GM12875 (cell line): ENCODE measurements around the gene FAN1.

Source experiments
- H3K4me3 ChIP-seq: one replicate; pipeline ENCODE4 v1.5.1; 2011; ENCODE audit warnings: low read depth, low read length, control low read depth
- TF ChIP-seq, protein P1 (sequence below): IDR thresholded peaks from 2 replicates; pipeline ENCODE4 v1.5.1; 2011; ENCODE audit warnings: low read depth, mild to moderate bottlenecking, control low read depth, inconsistent platforms, low read length, moderate library complexity, borderline replicate concordance; ENCODE audit not compliant: insufficient read depth

The FAN1 gene

DNA sequence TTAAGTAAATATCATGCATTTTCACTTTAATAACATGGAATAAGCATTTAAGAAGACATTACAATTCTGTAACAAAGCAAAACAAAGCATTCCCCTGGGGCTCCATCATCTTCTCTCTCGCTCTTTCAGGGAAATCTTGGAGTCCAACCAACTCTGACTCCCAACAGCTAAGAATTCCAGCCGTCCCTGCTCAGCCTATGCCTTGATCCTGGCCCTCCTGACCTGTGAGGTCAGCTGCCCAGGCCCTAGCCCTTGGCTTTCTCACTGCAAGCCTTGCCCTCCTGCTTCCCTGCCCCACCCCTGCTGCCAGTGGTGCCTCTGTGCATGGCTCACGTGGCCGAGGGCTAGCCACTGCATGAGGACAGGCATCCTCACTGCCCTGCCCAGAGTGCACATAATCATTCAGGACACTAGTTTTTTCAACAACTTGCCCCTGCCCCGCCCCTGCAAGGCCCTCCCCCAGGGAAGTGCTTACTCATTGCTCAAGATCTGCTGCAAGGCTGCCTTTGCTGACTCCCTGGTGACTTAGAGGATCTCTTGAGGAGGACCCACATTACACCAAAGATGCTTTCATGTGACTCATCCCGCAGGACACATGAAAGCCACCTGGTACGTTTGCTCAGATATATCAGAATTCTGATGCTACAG is 50.1 kb downstream of the FAN1 start:
- TF ChIP-seq, protein P1, sequence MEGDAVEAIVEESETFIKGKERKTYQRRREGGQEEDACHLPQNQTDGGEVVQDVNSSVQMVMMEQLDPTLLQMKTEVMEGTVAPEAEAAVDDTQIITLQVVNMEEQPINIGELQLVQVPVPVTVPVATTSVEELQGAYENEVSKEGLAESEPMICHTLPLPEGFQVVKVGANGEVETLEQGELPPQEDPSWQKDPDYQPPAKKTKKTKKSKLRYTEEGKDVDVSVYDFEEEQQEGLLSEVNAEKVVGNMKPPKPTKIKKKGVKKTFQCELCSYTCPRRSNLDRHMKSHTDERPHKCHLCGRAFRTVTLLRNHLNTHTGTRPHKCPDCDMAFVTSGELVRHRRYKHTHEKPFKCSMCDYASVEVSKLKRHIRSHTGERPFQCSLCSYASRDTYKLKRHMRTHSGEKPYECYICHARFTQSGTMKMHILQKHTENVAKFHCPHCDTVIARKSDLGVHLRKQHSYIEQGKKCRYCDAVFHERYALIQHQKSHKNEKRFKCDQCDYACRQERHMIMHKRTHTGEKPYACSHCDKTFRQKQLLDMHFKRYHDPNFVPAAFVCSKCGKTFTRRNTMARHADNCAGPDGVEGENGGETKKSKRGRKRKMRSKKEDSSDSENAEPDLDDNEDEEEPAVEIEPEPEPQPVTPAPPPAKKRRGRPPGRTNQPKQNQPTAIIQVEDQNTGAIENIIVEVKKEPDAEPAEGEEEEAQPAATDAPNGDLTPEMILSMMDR = no peak
- no peak overlapping the region for H3K4me3 ChIP-seq

DNA sequence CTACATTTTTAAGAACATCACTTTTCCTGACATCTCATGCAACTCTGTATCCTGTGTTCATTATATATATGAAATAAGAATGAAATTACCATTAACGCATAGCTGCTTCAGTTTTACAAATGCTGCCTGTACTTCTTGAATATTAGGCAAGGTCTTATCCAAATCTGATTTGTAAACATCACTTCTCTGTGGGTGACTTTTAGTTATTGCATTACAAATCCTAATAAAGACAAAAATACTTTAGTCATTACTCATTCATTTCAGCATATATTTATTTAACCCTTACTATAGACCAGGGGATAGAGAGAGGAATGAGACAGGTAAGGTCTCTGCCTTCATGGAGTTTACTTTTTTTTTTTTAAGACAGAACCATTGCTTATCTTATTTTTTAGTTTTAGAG is 51.0 kb downstream of the FAN1 start:
- no peak overlapping the region for H3K4me3 ChIP-seq
- TF ChIP-seq, protein P1 = no peak

DNA sequence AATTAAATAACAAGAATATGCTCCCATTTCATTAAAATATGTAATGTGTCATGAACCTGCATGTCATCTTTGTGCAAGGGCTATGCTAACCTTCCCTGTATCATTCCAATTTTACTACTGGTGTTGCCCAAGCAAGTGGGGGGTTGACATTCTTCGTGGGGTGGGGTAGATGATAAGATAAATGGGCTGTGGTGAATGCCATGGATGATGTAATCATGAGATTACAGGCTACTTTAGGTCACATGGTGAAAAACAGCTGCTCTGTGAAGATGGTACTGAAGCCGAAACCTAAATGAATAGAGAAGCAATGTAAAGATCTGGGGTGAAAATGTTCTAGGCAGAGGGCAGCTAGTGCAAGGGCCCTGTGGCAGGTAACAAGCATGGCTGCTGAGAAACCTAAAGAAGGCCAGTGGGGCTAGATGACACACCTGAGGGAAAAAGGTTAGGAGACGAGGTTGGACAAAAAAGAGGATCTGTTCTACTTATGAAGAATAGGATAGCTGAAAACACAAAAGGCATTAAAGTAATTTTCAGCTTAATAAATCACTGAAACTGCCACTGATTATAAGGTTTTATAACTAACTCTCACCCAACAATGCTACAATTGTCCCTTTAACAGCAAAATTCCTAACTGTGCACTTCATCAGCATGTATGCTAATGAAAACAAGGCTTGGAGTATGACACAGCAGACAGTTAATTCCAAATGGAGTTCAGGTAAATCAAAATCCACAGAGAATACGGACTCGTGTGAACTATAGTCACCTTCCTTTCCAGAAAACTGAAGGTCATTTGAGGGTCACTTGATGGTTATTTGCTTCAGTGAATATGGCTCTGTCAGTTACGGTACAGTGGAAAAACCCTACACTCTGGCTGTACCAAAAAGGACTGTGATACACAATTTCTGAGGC is 52.8 kb downstream of the FAN1 start:
- TF ChIP-seq, protein P1 = no peak
- H3K4me3 ChIP-seq = no peak overlapping the region

DNA sequence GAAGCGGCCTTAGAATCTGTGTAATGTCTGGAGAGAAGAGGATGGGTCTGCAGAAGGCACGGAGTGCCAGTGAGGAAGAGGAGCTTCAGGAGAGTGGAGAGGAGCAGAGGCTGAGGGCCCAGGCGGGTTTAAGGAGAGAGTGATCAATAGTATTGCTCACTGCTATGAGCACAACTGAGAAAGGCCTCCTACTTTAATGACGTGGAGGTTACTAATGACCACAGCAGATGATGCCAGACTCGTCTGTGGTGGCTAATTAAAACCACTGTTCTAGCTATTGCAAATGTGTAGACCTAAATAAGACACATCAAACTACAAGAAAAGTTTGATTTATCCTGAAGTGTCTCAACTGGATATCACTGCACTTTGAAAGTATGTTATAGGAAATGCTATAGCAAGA is 54.5 kb downstream of the FAN1 start:
- TF ChIP-seq, protein P1 = no peak

DNA sequence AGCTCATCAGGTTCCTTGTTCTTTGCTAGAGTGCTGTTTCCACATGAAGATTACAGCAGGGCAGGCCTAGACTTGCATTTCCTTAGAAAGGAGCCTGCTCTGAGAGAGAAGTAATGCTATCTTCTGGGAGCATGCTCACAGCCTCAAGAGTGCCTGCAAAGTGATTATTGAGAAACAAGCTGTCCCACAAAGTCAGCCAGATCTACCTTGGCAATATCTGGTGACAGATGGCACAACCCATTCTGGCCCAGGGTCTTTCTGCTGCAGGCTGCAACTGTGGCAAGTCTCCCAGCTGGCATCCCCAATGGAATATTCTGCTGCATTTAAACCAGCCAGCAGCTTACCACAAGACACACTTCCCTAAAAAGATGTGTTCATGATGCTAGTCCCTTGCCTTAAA is 58.4 kb downstream of the FAN1 start:
- H3K4me3 ChIP-seq = no peak overlapping the region
- TF ChIP-seq, protein P1 = no peak

More for the DNA sequence above, 54.5 kb downstream of the FAN1 start:
- no peak overlapping the region for H3K4me3 ChIP-seq

DNA sequence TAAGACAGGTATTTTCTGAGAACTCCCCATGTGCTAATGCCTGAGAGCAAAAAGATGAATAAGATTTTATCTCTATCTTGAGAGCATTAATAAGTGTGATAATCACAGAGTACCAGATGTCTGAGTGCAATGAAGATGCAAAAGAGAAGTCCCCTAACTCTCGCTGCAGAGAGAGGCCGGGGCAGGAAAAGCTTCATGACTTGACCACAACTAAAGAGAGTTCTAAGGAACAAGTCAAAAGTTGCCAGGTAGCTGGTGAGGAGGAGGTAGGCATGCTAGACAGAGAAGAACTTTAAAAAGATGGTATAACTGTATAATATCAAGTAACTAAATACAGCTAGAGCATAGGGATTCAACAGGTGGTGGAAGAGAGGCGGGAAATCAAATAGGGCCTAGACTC is 58.9 kb downstream of the FAN1 start:
- TF ChIP-seq, protein P1 = no peak
- H3K4me3 ChIP-seq = no peak overlapping the region

DNA sequence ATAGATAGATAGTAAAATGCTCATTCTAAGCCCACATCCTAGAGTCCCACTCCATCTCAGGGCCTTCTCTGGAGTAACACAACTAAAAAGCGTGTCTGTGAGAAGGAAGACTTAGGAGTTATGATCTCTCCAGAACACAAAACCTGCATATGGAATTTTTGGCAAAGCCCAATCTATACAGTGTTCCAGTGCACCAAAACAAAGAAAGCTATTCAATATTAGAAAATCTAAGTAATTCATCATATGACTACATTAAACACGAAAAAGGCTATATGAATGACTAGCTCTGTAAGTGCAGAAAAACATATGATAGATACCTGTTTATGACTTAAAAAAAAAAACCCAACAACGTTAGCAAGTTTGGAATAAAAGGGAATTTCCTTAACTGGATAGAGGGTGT is 60.0 kb downstream of the FAN1 start:
- TF ChIP-seq, protein P1 = no peak
- no peak overlapping the region for H3K4me3 ChIP-seq
